B cell (primary cell): ENCODE data around the gene CFAP161. TPM values are rescaled to one million over a fixed set of nuclear protein-coding genes. Genes with fewer than 3 reads are reported as not detected.

Source experiments
- ATAC-seq: fragments of 200-7000 bp; cut with Tn5 transposase; one replicate; pipeline ENCODE4 v1.10.0; 2021; ENCODE audit warnings: low read depth, mild to moderate bottlenecking, moderate number of reproducible peaks, moderate library complexity
- CTCF ChIA-PET: fragments of 350-600 bp; sonication (Branson Sonifier 250); formaldehyde crosslinking; loops from one replicate; lab custom pipeline; 2021; ENCODE audit warnings: antibody characterized with exemption, inconsistent platforms; lab: Charles Lee
- POLR2A ChIA-PET: fragments of 350-600 bp; sonication (Branson Sonifier 250); formaldehyde crosslinking; loops from one replicate; lab custom pipeline; 2021; ENCODE audit warnings: antibody characterized with exemption; lab: Charles Lee
- DNase-seq: peaks from one replicate; pipeline ENCODE4 v3.0.0; 2013
- H2AFZ ChIP-seq: 2 replicates; pipeline ENCODE4 v1.6.1; 2012; ENCODE audit warnings: mild to moderate bottlenecking, low read depth, low read length; ENCODE audit not compliant: insufficient read depth, poor library complexity, severe bottlenecking
- H3K27ac ChIP-seq, 2 donors: 1 replicate in 1 of 2; 2 replicates in 1 of 2; pipeline ENCODE4 v1.5.1; 2012 to 2013; ENCODE audit warnings: low read length in 2 of 2, mild to moderate bottlenecking in 2 of 2, moderate library complexity in 1 of 2
- H3K27me3 ChIP-seq, 4 experiments: fragments of 200-600 bp in 1 of 4; sonication (generic) in 1 of 4; replicated peaks in 1 of 4; 1 replicate in 2 of 4; 2 replicates in 2 of 4; pipeline versions ENCODE4 v1.6.1 to v1.7.0; 2013 to 2016; ENCODE audit warnings: low read length in 3 of 4, mild to moderate bottlenecking in 2 of 4, mixed read lengths in 1 of 4, moderate library complexity in 1 of 4; ENCODE audit not compliant: insufficient read depth in 4 of 4, control insufficient read depth in 3 of 4; ENCODE audit errors: control extremely low read depth in 1 of 4
- H3K36me3 ChIP-seq, 2 experiments: replicated peaks in 1 of 2; 1 replicate in 1 of 2; 2 replicates in 1 of 2; pipeline versions ENCODE4 v1.6.1 to v1.7.1; 2013; ENCODE audit warnings: low read length in 1 of 2; ENCODE audit not compliant: insufficient read depth in 2 of 2, control insufficient read depth in 1 of 2; ENCODE audit errors: control extremely low read depth in 1 of 2, extremely low read depth in 1 of 2
- H3K4me1 ChIP-seq, 2 donors: fragments of 200-600 bp in 1 of 2; sonication (generic) in 1 of 2; 1 replicate in 1 of 2; 2 replicates in 1 of 2; pipeline versions ENCODE4 v1.5.1 to v1.6.1; 2013 to 2017; ENCODE audit warnings: low read length in 2 of 2; ENCODE audit not compliant: control insufficient read depth in 2 of 2, insufficient read depth in 2 of 2
- H3K4me2 ChIP-seq: replicated peaks from 2 replicates; pipeline ENCODE3; 2012; ENCODE audit warnings: mild to moderate bottlenecking, low read depth, low read length; ENCODE audit not compliant: poor library complexity, severe bottlenecking
- H3K4me3 ChIP-seq, 5 experiments: fragments of 200-600 bp in 1 of 5; sonication (generic) in 1 of 5; 1 replicate in 3 of 5; 2 replicates in 2 of 5; pipeline versions ENCODE4 v1.5.1 to v1.7.0; 2011 to 2016; ENCODE audit warnings: low read length in 4 of 5, mild to moderate bottlenecking in 4 of 5, low read depth in 2 of 5, control low read depth in 1 of 5, moderate library complexity in 1 of 5; ENCODE audit not compliant: insufficient read depth in 1 of 5; ENCODE audit errors: control extremely low read depth in 1 of 5, extremely low read depth in 1 of 5
- H3K79me2 ChIP-seq: fragments of 200-600 bp; sonication (generic); one replicate; pipeline ENCODE4 v1.6.0; 2016; ENCODE audit warnings: low read length; ENCODE audit not compliant: control insufficient read depth, insufficient read depth
- H3K9ac ChIP-seq: fragments of 200-600 bp; sonication (generic); 2 replicates; pipeline ENCODE4 v1.6.1; 2017; ENCODE audit warnings: mild to moderate bottlenecking, low read length, moderate library complexity
- H3K9me3 ChIP-seq, 3 donors: one replicate each; pipeline versions ENCODE4 v1.6.1 to v1.7.1; 2013; ENCODE audit warnings: low read length in 2 of 3; ENCODE audit not compliant: control insufficient read depth in 2 of 3, insufficient read depth in 1 of 3; ENCODE audit errors: control extremely low read depth in 1 of 3
- H4K20me1 ChIP-seq: 2 replicates; pipeline ENCODE4 v1.6.0; 2012; ENCODE audit warnings: mild to moderate bottlenecking, low read length; ENCODE audit not compliant: insufficient read depth, control insufficient read depth, poor library complexity, severe bottlenecking
- H3K27ac Mint-ChIP-seq: one replicate; pipeline ENCODE4 v1.8.0; 2021; ENCODE audit warnings: mixed read lengths
- H3K27me3 Mint-ChIP-seq: one replicate; pipeline ENCODE4 v1.8.0; 2021; ENCODE audit warnings: mixed read lengths
- H3K4me1 Mint-ChIP-seq: one replicate; pipeline ENCODE4 v1.8.0; 2021; ENCODE audit warnings: mixed read lengths
- H3K4me3 Mint-ChIP-seq: one replicate; pipeline ENCODE4 v1.8.0; 2021; ENCODE audit warnings: mixed read lengths
- H3K9me3 Mint-ChIP-seq: one replicate; pipeline ENCODE4 v1.8.0; 2022; ENCODE audit warnings: mixed read lengths; ENCODE audit not compliant: insufficient read depth
- EZH2 ChIP-seq: IDR thresholded peaks from 2 replicates; pipeline ENCODE4 v1.6.1; 2012; ENCODE audit warnings: borderline replicate concordance, low read depth, mild to moderate bottlenecking, moderate library complexity, low read length; ENCODE audit not compliant: insufficient read depth, poor library complexity, severe bottlenecking
- WGBS: methylation state at CpG from one replicate; pipeline ENCODE4 v1.1.5; 2013; ENCODE audit warnings: missing lambda C conversion rate; ENCODE audit not compliant: insufficient coverage; 5-methylcytosine and 5-hydroxymethylcytosine counted together
- intact Hi-C: fragments of 100-400 bp; cut with micrococcal nuclease; formaldehyde crosslinking; loops from one replicate; pipeline ENCODE4 v1.10.0; 2022
- polyA plus RNA-seq: library from polyadenylated mRNA; depleted of rRNA; stranded (reverse); fragments of >200 nt; gene quantifications from 2 replicates; pipeline ENCODE4 v1.2.3, GENCODE V29; 2012
- total RNA-seq, 2 donors: library from RNA; stranded (reverse); fragments of 120-200 nt in 1 of 2; gene quantifications; 1 replicate in 1 of 2; 2 replicates in 1 of 2; pipeline versions ENCODE4 v1.2.3 to v1.2.4, GENCODE V29; 2013 to 2022
- TF ChIP-seq, protein P1 (sequence below): fragments of 200-600 bp; IDR thresholded peaks from one replicate; pipeline ENCODE4 v1.8.0; 2022; ENCODE audit warnings: antibody characterized with exemption, mild to moderate bottlenecking

CFAP161 gene
- total and polyA plus RNA-seq, 2 donors (not counting 1 experiment from before 2014, with no cell fraction given) = not detected

DNA sequence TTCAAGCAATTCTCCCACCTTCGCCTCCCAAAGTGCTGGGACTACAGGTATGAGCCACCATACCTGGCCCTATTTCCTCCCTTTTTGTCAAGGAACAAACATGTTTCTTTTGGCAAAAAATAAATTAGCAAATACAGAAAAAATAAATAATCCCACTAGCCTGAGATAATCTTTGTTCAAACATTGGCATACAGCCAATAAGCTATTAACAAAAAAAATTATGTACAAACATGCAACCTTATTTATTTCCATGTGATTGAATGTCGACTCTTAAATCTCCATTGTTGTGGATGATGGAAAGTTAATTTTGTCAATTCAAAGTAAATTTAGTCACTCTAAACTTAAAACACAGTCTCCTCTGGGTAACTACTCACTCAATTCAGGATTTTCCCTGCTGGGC lies 44.3 kb downstream of the CFAP161 start:
- Histone ChIP-seq H3K9ac (no peak overlapping the region), H3K4me1 (no peaks in the 10 kb centered on the region), H3K27me3 (peaks cover 0 to 3% (median 2%) of the 10 kb centered on the region in 4 experiments), H3K27ac (no peak overlapping the region), H3K79me2 (no peaks in the 10 kb centered on the region), H3K9me3 (no peaks in the 10 kb centered on the region), H4K20me1 (no peaks in the 10 kb centered on the region), H2AFZ (no peak overlapping the region), H3K4me3 (no peak overlapping the region), H3K36me3 (no peaks in the 10 kb centered on the region), H3K4me2 (no peak overlapping the region)
- DNase-seq = no peak
- Mint-ChIP-seq H3K4me3 (no peak overlapping the region), H3K9me3 (no peaks in the 10 kb centered on the region), H3K27ac (no peak overlapping the region), H3K27me3 (peaks cover 23% of the 10 kb centered on the region), H3K4me1 (no peaks in the 10 kb centered on the region)
- ATAC-seq = no peak
- intact Hi-C loops = no loop called here
- TF ChIP-seq, protein P1, sequence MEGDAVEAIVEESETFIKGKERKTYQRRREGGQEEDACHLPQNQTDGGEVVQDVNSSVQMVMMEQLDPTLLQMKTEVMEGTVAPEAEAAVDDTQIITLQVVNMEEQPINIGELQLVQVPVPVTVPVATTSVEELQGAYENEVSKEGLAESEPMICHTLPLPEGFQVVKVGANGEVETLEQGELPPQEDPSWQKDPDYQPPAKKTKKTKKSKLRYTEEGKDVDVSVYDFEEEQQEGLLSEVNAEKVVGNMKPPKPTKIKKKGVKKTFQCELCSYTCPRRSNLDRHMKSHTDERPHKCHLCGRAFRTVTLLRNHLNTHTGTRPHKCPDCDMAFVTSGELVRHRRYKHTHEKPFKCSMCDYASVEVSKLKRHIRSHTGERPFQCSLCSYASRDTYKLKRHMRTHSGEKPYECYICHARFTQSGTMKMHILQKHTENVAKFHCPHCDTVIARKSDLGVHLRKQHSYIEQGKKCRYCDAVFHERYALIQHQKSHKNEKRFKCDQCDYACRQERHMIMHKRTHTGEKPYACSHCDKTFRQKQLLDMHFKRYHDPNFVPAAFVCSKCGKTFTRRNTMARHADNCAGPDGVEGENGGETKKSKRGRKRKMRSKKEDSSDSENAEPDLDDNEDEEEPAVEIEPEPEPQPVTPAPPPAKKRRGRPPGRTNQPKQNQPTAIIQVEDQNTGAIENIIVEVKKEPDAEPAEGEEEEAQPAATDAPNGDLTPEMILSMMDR = no peak
- TF ChIP-seq EZH2 = no peak
- ChIA-PET CTCF (interaction anchor here (1.8 kb wide), 1 partner anchor 88 kb away, joined by 6 read pairs; no protein-coding TSS in a partner anchor), POLR2A (no interaction called here)
- no CpG with 5 or more reads among the region's 2 CpGs for WGBS

DNA sequence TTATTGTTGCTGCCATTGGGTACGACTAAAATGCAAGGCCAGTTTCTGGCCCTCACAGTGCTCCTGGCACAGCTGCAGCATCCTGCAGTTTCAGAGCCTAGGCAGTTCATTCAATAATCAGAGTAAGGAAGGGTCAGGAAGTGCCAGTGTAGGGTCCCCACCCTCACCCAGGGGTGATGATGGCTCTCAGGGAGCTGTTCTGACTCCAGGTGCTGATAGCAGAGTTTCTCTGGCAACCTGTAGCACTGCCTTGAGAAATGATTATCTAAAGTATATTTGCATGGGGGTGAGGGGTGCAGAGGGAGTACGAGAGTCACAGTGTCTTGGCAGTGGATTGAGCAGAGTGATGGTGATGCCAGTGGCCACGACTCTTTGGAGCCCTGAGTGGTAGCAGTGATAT lies 47.1 kb downstream of the CFAP161 start:
- Histone ChIP-seq H3K27ac (no peak overlapping the region), H3K4me3 (no peak overlapping the region), H3K9me3 (no peaks in the 10 kb centered on the region), H3K79me2 (no peaks in the 10 kb centered on the region), H3K36me3 (no peaks in the 10 kb centered on the region), H3K27me3 (peaks cover 0 to 11% (median 2%) of the 10 kb centered on the region in 4 experiments), H3K4me1 (no peaks in the 10 kb centered on the region), H4K20me1 (no peaks in the 10 kb centered on the region), H2AFZ (no peak overlapping the region), H3K9ac (no peak overlapping the region), H3K4me2 (no peak overlapping the region)
- Mint-ChIP-seq H3K27me3 (peaks cover 39% of the 10 kb centered on the region), H3K9me3 (no peaks in the 10 kb centered on the region), H3K4me3 (no peak overlapping the region), H3K27ac (no peak overlapping the region), H3K4me1 (no peaks in the 10 kb centered on the region)
- ChIA-PET CTCF (no interaction called here), POLR2A (no interaction called here)
- 78% methylated on average over 3 of the region's 3 CpGs for WGBS
- ATAC-seq = no peak
- no peak for TF ChIP-seq EZH2
- TF ChIP-seq, protein P1 = no peak
- intact Hi-C loops = no loop called here
- DNase-seq = no peak
